ENCODE measurements around the gene GHR.

Gene GHR

GRCh38 chr5:42691413-42691937, 268.2 kb downstream of the GHR start:
- no peak for TF ChIP-seq CTCF (conservative IDR thresholded peaks at IDR 0.05)
- no peak overlapping the region for H3K27ac ChIP-seq

DNA sequence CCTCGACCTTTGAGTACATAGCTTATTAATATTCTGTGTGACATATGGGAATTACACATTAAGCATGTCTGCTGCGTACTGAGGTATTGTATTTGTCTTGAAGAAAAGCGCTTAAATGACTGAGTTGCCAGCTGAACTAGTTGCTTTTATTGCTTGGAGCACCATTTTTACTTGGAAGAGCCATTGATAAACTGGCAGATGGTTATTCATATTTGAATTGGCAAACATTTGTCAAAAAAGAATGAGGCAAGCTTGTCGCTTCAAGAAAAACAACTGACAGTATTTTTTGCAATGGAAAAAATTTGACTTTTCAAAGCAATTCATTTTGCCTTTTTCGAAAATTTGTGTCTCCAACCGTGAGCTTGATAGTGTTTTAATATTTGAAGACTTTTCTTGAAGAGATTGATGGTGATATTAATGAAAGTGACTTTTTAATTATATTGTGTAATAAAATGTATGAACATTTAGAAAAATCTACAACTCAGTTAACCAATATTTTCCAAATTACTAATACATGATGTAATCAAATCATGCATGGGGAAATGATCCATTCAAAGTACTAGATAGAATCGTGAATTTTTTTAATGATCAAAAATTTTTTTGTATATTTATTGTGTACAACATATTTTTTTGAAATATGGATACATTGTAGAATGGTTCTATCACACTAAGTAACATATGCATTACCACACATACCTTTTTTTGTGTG, 278.3 kb downstream of the GHR start:
- no peak overlapping the region for H3K27ac ChIP-seq
- TF ChIP-seq CTCF (conservative IDR thresholded peaks at IDR 0.05) = no peak

GRCh38 chr5:42703238-42703637, 280.0 kb downstream of the GHR start:
- no peak overlapping the region for H3K27ac ChIP-seq
- TF ChIP-seq CTCF (conservative IDR thresholded peaks at IDR 0.05) = no peak

DNA sequence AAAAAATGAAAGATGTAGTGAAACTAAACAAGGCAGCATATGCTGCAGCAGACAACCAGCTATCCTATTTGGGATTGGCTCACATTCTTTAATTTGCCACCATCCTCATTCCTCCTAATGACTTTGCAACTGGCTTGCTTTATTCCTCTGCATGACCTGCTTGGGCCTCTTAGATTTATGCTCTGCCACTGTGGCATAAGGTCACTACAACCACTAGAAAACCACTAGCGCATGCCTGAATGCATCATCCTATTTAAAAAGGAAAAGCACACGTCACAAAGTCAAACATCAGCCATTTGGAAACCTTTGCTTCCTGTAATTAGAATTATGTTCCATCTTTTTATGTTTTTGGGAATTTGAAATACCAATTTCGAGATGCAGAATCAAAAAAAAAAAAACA, 292.5 kb downstream of the GHR start:
- TF ChIP-seq CTCF (conservative IDR thresholded peaks at IDR 0.05) = no peak
- no peak overlapping the region for H3K27ac ChIP-seq

DNA sequence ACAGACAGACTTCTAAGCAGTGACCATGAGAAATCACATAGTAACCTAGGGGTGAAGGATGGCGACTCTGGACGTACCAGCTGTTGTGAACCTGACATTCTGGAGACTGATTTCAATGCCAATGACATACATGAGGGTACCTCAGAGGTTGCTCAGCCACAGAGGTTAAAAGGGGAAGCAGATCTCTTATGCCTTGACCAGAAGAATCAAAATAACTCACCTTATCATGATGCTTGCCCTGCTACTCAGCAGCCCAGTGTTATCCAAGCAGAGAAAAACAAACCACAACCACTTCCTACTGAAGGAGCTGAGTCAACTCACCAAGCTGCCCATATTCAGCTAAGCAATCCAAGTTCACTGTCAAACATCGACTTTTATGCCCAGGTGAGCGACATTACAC, 295.4 kb downstream of the GHR start:
- TF ChIP-seq CTCF (conservative IDR thresholded peaks at IDR 0.05) = no peak
- H3K27ac ChIP-seq = no peak overlapping the region

- TF ChIP-seq CTCF (conservative IDR thresholded peaks at IDR 0.05) = no peak
Observed at GRCh38 chr5:42719034-42719433, 295.8 kb downstream of the GHR start.

GRCh38 chr5:42720251-42720650, 297.0 kb downstream of the GHR start:
- H3K27ac ChIP-seq = no peak overlapping the region
- no peak for TF ChIP-seq CTCF (conservative IDR thresholded peaks at IDR 0.05)

More at GRCh38 chr5:42719034-42719433, 295.8 kb downstream of the GHR start:
- no peak overlapping the region for H3K27ac ChIP-seq
